WTC11 (cell line): ENCODE data around the gene GRID2.

Source experiments
- AFF4 ChIP-seq: sonication (generic); formaldehyde crosslinking; IDR thresholded peaks from 2 replicates; pipeline ENCODE4 v1.8.1; 2023; ENCODE audit warnings: mild to moderate bottlenecking, missing genetic modification reagents, borderline replicate concordance
- CREM ChIP-seq: sonication (generic); formaldehyde crosslinking; IDR thresholded peaks from 2 replicates; pipeline ENCODE4 v1.8.1; 2022; ENCODE audit warnings: mild to moderate bottlenecking, missing genetic modification reagents, moderate library complexity
- ETV6 ChIP-seq: sonication (generic); formaldehyde crosslinking; IDR thresholded peaks from 2 replicates; pipeline ENCODE4 v1.8.1; 2022; ENCODE audit warnings: mild to moderate bottlenecking, missing genetic modification reagents
- FOXP1 ChIP-seq: sonication (generic); formaldehyde crosslinking; IDR thresholded peaks from 2 replicates; pipeline ENCODE4 v1.8.0; 2022; ENCODE audit warnings: missing genetic modification reagents, mild to moderate bottlenecking, moderate library complexity, borderline replicate concordance
- NR3C1 ChIP-seq: sonication (generic); formaldehyde crosslinking; conservative IDR thresholded peaks from 2 replicates; pipeline ENCODE4 v1.8.1; 2023; ENCODE audit warnings: low read depth, mild to moderate bottlenecking, missing genetic modification reagents
- SP1 ChIP-seq: sonication (generic); formaldehyde crosslinking; conservative IDR thresholded peaks from 2 replicates; pipeline ENCODE4 v1.8.1; 2022; ENCODE audit warnings: missing genetic modification reagents
- STAT6 ChIP-seq: sonication (generic); formaldehyde crosslinking; conservative IDR thresholded peaks from 2 replicates; pipeline ENCODE4 v1.8.1; 2023; ENCODE audit warnings: mild to moderate bottlenecking, low read depth, missing genetic modification reagents, moderate library complexity
- ZNF138 ChIP-seq: sonication (generic); formaldehyde crosslinking; conservative IDR thresholded peaks from 2 replicates; pipeline ENCODE4 v1.8.1; 2022; ENCODE audit warnings: mild to moderate bottlenecking, moderate library complexity, missing genetic modification reagents
- ZNF232 ChIP-seq: sonication (generic); formaldehyde crosslinking; IDR thresholded peaks from 2 replicates; pipeline ENCODE4 v1.8.0; 2022; ENCODE audit warnings: mild to moderate bottlenecking, missing genetic modification reagents
- ZNF281 ChIP-seq: sonication (generic); formaldehyde crosslinking; IDR thresholded peaks from 2 replicates; pipeline ENCODE4 v1.8.0; 2023; ENCODE audit warnings: mild to moderate bottlenecking, missing genetic modification reagents
- ZNF317 ChIP-seq: sonication (generic); formaldehyde crosslinking; IDR thresholded peaks from 2 replicates; pipeline ENCODE4 v1.8.1; 2023; ENCODE audit warnings: low read depth, mild to moderate bottlenecking, moderate library complexity, missing genetic modification reagents, borderline replicate concordance
- TF ChIP-seq, protein P1 (sequence below): fragments of 200-600 bp; IDR thresholded peaks from 2 replicates; pipeline ENCODE4 v1.8.0; 2022; ENCODE audit warnings: antibody characterized with exemption

DNA sequence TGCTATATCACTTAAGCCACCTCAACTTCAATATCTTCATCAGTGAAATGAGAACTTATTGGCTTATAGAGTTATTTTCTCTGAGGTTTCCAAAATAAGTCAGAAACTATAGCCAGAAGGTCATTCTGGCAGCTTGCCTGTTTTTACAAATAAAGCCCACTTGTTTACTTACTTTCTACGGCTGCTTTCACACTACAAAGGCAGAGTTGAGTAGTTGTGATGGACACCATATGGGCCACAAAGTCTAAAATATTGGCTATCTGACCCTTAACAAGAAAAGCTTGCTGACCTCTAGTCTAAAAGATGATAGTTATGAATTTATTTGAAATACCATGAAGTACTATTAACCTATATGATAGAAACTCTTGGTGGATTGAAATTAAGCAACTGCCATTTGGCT lies 1457.5 kb downstream of the GRID2 start:
- TF ChIP-seq ETV6 (CRISPR knock-in tag) (no peak), AFF4 (CRISPR knock-in tag) (no peak), CREM (CRISPR knock-in tag) (no peak), STAT6 (no peak), ZNF281 (CRISPR knock-in tag) (no peak), FOXP1 (CRISPR knock-in tag) (no peak), ZNF317 (CRISPR knock-in tag) (no peak), ZNF138 (CRISPR knock-in tag) (no peak), SP1 (CRISPR knock-in tag) (no peak), NR3C1 (CRISPR knock-in tag) (no peak), ZNF232 (CRISPR knock-in tag) (no peak)
- TF ChIP-seq, protein P1, sequence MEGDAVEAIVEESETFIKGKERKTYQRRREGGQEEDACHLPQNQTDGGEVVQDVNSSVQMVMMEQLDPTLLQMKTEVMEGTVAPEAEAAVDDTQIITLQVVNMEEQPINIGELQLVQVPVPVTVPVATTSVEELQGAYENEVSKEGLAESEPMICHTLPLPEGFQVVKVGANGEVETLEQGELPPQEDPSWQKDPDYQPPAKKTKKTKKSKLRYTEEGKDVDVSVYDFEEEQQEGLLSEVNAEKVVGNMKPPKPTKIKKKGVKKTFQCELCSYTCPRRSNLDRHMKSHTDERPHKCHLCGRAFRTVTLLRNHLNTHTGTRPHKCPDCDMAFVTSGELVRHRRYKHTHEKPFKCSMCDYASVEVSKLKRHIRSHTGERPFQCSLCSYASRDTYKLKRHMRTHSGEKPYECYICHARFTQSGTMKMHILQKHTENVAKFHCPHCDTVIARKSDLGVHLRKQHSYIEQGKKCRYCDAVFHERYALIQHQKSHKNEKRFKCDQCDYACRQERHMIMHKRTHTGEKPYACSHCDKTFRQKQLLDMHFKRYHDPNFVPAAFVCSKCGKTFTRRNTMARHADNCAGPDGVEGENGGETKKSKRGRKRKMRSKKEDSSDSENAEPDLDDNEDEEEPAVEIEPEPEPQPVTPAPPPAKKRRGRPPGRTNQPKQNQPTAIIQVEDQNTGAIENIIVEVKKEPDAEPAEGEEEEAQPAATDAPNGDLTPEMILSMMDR, result no peak
